Osteoblast (primary cell): ENCODE measurements around the gene ZC3H7A. TPM values are rescaled to one million over a fixed set of nuclear protein-coding genes. Genes with fewer than 3 reads are reported as not detected.
A peak's percentile ranks its signal among the peaks of the same experiment; 100 is the strongest.

Source experiments
- DNase-seq: peaks from one replicate; pipeline ENCODE4 v3.0.0; 2011; ENCODE audit warnings: low spot score, mixed read lengths; ENCODE audit not compliant: insufficient read length; ENCODE audit errors: missing footprints
- H2AFZ ChIP-seq: 2 replicates; pipeline ENCODE4 v1.6.0; 2011; ENCODE audit warnings: mild to moderate bottlenecking, low read length
- H3K27ac ChIP-seq: 2 replicates; pipeline ENCODE4 v1.5.1; 2011; ENCODE audit warnings: mild to moderate bottlenecking, low read depth, low read length, moderate library complexity
- H3K27me3 ChIP-seq: 2 replicates; pipeline ENCODE4 v1.6.0; 2012; ENCODE audit warnings: mild to moderate bottlenecking, control low read depth, inconsistent platforms, low read length, moderate library complexity; ENCODE audit not compliant: insufficient read depth
- H3K36me3 ChIP-seq: 2 replicates; pipeline ENCODE4 v1.5.1; 2011; ENCODE audit warnings: mild to moderate bottlenecking, low read length, control low read depth, moderate library complexity; ENCODE audit not compliant: insufficient read depth
- H3K4me1 ChIP-seq: 2 replicates; pipeline ENCODE4 v1.5.1; 2011; ENCODE audit warnings: mild to moderate bottlenecking, low read length, control low read depth, moderate library complexity; ENCODE audit not compliant: insufficient read depth
- H3K4me2 ChIP-seq: 2 replicates; pipeline ENCODE4 v1.6.0; 2011; ENCODE audit warnings: mild to moderate bottlenecking, low read length; ENCODE audit not compliant: insufficient read depth
- H3K4me3 ChIP-seq: fragments of 200-600 bp; sonication (generic); 3 replicates; pipeline ENCODE4 v1.5.1; 2012; ENCODE audit warnings: mild to moderate bottlenecking, low read length, inconsistent platforms; ENCODE audit not compliant: insufficient read depth
- H3K79me2 ChIP-seq: 2 replicates; pipeline ENCODE4 v1.6.0; 2012; ENCODE audit warnings: mild to moderate bottlenecking, low read length, control low read depth, inconsistent platforms; ENCODE audit not compliant: insufficient read depth
- H3K9me3 ChIP-seq: 2 replicates; pipeline ENCODE4 v1.5.1; 2011; ENCODE audit warnings: low read depth, low read length, control low read depth
- H4K20me1 ChIP-seq: 2 replicates; pipeline ENCODE4 v1.6.0; 2012; ENCODE audit warnings: mild to moderate bottlenecking, low read length, control low read depth; ENCODE audit not compliant: insufficient read depth
- total RNA-seq: library from RNA; depleted of rRNA; stranded (reverse); fragments of >200 nt; gene quantifications from 2 replicates; pipeline ENCODE4 v1.2.3, GENCODE V29; 2012
- TF ChIP-seq, protein P1 (sequence below): IDR thresholded peaks from 2 replicates; pipeline ENCODE4 v1.5.1; 2011; ENCODE audit warnings: mild to moderate bottlenecking, low read depth, low read length, moderate library complexity; ENCODE audit errors: extremely low read depth

Gene ZC3H7A
- total RNA-seq, 1 donor = 39.8 TPM

DNA sequence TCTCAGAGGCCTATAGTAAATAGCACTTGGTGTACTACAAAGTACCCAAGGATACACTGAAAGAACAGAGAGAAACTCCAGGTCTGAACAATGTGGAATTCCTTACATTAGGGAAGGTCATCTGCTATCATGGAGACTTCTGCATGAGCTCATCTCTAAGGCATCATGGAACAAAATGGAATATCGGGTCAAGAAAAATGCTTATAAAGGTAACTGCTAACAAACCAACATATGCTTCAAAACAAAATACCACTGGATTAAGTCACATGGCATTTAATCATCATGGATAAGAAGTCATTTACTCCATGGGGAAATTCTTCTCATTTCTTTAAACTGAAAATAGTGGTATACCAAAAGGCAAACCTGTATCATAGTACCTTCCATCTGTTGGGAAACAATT lies 88.6 kb downstream of the ZC3H7A start:
- Histone ChIP-seq H3K79me2 (peaks cover 19% of the 10 kb centered on the region), H3K27me3 (no peaks in the 10 kb centered on the region), H3K4me1 (peaks cover 9% of the 10 kb centered on the region), H4K20me1 (no peaks in the 10 kb centered on the region), H3K4me2 (no peak overlapping the region), H3K27ac (peak overlapping the region; percentile 64), H3K4me3 (no peak overlapping the region), H3K36me3 (peaks cover 14% of the 10 kb centered on the region), H2AFZ (no peak overlapping the region), H3K9me3 (no peaks in the 10 kb centered on the region)
- TF ChIP-seq, protein P1, sequence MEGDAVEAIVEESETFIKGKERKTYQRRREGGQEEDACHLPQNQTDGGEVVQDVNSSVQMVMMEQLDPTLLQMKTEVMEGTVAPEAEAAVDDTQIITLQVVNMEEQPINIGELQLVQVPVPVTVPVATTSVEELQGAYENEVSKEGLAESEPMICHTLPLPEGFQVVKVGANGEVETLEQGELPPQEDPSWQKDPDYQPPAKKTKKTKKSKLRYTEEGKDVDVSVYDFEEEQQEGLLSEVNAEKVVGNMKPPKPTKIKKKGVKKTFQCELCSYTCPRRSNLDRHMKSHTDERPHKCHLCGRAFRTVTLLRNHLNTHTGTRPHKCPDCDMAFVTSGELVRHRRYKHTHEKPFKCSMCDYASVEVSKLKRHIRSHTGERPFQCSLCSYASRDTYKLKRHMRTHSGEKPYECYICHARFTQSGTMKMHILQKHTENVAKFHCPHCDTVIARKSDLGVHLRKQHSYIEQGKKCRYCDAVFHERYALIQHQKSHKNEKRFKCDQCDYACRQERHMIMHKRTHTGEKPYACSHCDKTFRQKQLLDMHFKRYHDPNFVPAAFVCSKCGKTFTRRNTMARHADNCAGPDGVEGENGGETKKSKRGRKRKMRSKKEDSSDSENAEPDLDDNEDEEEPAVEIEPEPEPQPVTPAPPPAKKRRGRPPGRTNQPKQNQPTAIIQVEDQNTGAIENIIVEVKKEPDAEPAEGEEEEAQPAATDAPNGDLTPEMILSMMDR = no peak
- DNase-seq = no peak

GRCh38 chr16:11707679-11708197 lies 89.3 kb downstream of the ZC3H7A start:
- Histone ChIP-seq H3K36me3 (peaks cover 13% of the 10 kb centered on the region), H3K4me2 (no peak overlapping the region), H3K27me3 (no peaks in the 10 kb centered on the region), H3K4me3 (no peak overlapping the region), H2AFZ (no peak overlapping the region), H4K20me1 (no peaks in the 10 kb centered on the region), H3K4me1 (peaks cover 9% of the 10 kb centered on the region), H3K9me3 (no peaks in the 10 kb centered on the region), H3K79me2 (peaks cover 23% of the 10 kb centered on the region), H3K27ac (peak overlapping the region; percentile 64)
- TF ChIP-seq, protein P1 = no peak
- DNase-seq = no peak

DNA sequence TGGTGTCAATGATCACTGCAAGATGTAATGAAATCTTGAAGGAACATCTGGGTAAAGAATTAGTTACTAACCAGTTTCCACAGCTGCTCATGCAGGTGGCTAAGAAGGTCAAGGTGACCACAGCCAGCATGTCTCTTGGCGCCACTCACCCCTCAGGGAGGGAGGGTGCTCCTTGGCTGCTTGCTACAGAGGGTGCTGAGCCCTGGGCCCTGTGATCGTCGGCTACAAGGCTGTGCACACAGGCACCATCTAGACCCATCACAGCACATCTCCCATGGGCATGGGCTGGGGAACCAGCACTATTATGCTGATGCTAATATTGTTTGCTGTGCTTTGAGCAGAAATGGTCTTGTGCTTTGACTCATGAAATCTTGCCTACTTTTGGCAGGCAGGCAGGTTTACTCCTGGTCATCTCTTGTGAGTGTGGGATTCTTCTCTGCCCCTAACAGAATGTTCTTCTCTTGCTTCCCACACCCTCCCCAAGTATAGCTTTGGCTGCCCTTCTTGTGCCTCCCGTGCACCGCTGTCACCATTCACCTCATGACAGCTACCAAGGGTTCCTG lies 90.8 kb downstream of the ZC3H7A start:
- Histone ChIP-seq H3K36me3 (peaks cover 7% of the 10 kb centered on the region), H3K79me2 (peaks cover 19% of the 10 kb centered on the region), H3K27me3 (no peaks in the 10 kb centered on the region), H3K4me1 (peaks cover 9% of the 10 kb centered on the region), H3K9me3 (no peaks in the 10 kb centered on the region), H3K4me3 (no peak overlapping the region), H4K20me1 (no peaks in the 10 kb centered on the region), H3K27ac (no peak overlapping the region), H3K4me2 (no peak overlapping the region), H2AFZ (no peak overlapping the region)
- DNase-seq = no peak
- TF ChIP-seq, protein P1 = no peak

- no peak overlapping the region for H3K27ac ChIP-seq
- TF ChIP-seq, protein P1 = no peak
- H3K36me3 ChIP-seq = peaks cover 6% of the 10 kb centered on the region
- no peak overlapping the region for H3K4me2 ChIP-seq
- no peak overlapping the region for H3K4me3 ChIP-seq
- no peak overlapping the region for H2AFZ ChIP-seq
- no peaks in the 10 kb centered on the region for H3K9me3 ChIP-seq
- peaks cover 9% of the 10 kb centered on the region for H3K4me1 ChIP-seq
- H3K79me2 ChIP-seq = peaks cover 19% of the 10 kb centered on the region
- H4K20me1 ChIP-seq = no peaks in the 10 kb centered on the region
- H3K27me3 ChIP-seq = no peaks in the 10 kb centered on the region
- no peak for DNase-seq
These were observed 91.6 kb downstream of the ZC3H7A start for GRCh38 chr16:11705311-11706025.
